CD4-positive, alpha-beta T cell treated with Interleukin-21 for 1 hour (primary cell): ENCODE measurements around the gene MPP1.
"Not testable (repeated sequence)": the region's sequence is repeated elsewhere in the genome, so short reads cannot be mapped to it uniquely, and the experiment has no call there.

ENCODE experiments used
- DNase-seq: peaks from one replicate; pipeline ENCODE4 v3.0.0-alpha.2; 2020

MPP1 gene

DNA sequence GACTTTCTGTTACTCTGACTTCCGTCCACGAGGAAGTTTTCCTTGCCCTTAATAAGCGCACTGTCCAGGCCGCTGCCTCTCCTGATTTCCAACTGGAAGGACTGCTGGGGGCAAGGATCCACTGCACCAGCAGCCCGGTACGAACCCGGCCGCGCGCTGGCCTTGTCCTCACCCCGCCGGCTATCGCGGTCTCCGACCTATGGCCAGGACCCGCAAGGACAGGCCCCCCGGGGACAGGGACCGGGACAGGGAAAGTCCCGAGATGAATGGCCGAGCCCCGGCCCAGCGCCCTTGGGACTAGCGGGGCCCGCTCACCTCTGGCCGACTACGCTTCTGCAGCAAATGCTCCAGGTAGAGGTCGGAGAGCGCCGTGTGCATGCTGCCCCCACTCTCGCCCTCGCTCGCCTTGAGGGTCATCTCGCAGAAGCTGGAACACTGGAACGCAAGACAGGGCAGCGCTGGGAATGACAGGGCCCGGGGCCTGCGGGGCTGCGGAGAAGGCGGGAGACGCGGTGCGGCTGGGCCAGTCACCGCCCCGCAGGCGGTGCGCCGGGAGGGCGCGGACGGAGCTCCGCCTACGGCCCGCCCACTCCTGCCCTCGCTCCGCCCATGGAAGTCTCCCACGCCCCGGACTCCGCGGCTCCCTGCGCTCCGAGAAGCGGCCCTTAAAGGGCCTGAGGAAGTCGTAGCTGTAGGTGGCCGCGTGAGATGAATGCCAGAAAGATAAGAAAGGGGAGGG is at the start of gene MPP1:
TSS of gene MPP1 (minus strand) at position 529 of the 739 bp plus-strand sequence. CDS start at position 417, 112 bp downstream.
- peak; percentile 79 for DNase-seq

DNA sequence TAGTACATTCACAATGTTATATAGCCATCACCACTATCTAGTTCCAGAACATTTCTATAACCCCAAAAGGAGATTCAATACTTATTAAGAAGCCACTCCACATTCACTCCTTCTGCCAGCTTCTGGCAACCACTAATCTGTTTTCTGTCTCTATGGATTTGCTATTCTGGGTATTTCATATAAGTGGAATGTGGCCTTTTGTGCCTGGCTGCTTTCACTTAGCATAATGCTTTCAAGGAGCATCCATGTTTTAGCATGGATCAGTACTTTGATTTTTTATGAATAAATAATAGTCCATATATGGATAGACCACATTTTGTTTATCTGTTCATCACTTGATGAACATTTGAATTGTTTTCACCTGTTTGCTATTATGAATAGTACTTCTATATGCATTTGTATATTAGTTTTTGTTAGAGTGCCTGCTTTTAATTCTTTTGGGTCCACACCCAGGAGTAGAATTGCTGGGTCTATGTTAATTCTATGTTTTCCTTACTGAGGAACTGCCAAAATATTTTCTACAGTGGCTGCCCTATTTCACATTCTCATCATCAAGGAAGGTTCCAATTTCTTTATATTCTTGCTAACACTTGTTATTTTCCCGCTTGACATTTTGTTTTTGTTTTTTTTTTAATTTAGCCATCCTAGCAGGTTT is 45.8 kb upstream of the MPP1 start:
- DNase-seq = no peak

GRCh38 chrX:154840856-154841255 is 35.6 kb upstream of the MPP1 start:
- DNase-seq = peak; percentile 51

GRCh38 chrX:154836163-154836562 is 30.9 kb upstream of the MPP1 start:
- DNase-seq = no peak

DNA sequence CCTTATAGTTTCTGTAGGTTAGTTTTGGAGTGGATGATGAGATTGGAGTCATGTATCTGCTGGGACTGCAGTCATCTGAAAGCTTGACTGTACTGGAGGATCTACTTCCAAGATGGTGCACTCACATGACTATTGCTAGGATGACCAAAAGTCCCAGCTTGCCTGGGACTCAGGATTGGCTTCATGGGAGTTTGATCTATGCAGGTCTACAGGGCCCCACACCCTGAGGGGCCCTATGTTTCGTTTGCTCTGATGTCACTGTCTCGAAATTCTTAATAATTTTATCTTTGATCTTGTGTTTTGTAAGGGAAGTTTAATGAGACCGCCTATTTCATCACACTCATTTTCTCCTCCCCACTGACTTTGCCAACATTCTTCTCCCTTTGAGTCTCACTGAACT is 29.3 kb upstream of the MPP1 start, which contains the start of gene SMIM9:
TSS of gene SMIM9 (minus strand) at position 101 of the 400 bp plus-strand sequence. CDS start 3,806 bp downstream, outside the sequence.
- no peak for DNase-seq

- DNase-seq = no peak
Observed at GRCh38 chrX:154833746-154834274, 28.5 kb upstream of the MPP1 start.

GRCh38 chrX:154829926-154830442 is 24.7 kb upstream of the MPP1 start:
- no peak for DNase-seq

DNA sequence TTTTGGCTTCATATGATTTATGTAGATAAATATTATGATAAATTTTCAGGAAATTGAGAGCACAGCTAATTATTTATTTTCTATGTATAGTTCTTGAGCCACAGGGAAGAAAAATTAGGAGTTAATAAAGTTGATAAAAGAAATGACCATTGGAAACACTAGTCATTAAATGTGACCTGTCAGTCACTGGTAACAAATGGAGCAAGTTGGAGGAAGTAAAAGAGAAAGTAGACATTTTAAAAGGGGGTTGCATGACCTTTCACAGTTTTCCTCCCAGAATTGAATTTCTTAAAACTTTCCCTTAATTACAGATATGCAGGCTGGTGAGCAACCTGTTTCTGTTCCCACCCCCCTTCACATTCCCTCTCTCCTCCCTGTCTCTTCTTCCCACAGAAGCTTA is 23.8 kb upstream of the MPP1 start:
- DNase-seq = no peak

GRCh38 chrX:154828016-154828408 is 22.7 kb upstream of the MPP1 start:
- DNase-seq = no peak

DNA sequence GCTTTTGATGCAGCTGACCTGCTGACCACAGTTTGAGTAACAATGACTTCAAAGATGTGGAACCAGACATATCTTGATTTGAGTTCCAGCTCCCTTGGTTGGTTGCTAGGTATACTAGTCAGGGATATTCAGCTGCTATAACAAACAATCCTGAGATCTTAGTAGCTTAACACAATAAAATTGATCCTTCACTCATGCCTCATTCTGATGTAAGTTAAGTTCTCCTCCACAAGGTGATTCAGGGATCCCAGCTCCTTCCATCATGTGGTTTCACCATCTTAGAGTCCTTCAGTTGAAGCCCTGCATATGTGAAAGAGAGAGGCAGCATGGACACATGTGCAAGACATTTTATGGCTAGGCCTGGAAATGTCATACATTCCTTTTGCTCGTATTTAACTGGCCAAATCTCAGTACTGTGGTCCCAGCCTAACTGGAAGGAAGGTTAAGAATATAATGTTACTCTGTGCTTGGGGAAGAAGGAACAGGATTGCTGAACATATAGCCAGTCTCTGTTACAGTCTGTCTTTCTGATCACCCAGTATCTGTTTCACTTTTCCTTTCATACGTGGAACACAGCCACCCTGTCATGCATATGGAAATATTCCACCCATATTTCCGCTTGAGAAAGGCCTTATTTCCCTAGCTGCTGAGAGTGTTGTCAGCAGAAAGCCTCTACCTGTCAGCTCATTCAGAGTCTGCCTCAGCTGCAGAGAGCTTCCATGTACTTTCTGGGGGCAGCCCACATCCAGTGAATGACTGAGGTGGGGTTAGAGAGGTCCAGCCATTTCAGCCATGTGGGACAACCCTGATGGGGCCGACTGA is 22.1 kb upstream of the MPP1 start:
- DNase-seq = peak; percentile 17

GRCh38 chrX:154825586-154825985 is 20.3 kb upstream of the MPP1 start:
- not testable (repeated sequence) for DNase-seq

- DNase-seq = no peak
Observed at GRCh38 chrX:154824638-154825037, 19.4 kb upstream of the MPP1 start.

DNA sequence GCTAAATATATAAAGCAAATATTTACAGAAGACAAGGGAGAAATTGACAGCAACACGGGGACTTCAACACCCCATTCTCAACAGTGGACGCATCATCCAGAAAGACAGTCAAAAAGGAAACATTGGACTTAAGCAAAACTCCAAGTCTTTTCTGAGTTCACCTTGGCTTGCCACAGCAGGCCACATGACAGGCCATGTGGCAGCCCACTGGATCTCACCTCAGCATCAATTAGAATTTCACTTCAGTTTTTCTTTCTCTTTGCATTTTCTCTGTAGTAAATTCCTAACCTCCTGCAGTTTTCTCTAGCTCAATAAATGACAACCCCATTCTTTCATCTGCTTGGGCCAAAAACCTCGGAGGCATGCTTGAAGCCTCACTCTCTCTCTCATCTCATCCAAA is 16.7 kb upstream of the MPP1 start:
- no peak for DNase-seq

- DNase-seq = no peak
Observed at GRCh38 chrX:154821523-154821922, 16.2 kb upstream of the MPP1 start.

DNA sequence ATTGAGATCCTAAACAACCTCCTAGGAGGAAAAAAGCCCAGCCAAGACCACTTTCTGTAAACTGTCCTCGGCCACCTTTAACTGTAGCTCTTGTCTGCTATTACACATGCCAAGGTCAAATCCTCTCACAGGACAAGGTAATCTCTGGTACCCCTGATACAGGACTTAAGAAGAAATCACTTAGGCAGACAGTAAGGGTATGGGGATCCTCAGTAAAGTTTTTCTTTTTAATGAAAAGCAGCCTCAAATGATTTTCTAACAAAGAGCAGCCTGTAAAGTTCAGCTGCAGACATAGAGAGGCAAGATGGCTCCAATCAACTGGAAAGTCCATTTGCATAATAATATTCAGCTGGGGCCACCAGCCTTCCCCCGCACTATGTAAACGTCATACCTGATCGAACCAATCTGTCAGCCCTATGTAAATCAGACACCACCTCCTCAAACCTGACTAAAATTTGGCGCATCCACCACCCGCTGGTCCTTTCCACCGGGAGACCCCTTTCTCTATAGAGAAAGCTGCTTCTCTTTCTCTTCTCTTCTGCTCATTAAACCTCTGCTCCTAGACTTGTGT is 14.6 kb upstream of the MPP1 start:
- no peak for DNase-seq

GRCh38 chrX:154818916-154819770 is 13.9 kb upstream of the MPP1 start:
- no peak for DNase-seq

DNA sequence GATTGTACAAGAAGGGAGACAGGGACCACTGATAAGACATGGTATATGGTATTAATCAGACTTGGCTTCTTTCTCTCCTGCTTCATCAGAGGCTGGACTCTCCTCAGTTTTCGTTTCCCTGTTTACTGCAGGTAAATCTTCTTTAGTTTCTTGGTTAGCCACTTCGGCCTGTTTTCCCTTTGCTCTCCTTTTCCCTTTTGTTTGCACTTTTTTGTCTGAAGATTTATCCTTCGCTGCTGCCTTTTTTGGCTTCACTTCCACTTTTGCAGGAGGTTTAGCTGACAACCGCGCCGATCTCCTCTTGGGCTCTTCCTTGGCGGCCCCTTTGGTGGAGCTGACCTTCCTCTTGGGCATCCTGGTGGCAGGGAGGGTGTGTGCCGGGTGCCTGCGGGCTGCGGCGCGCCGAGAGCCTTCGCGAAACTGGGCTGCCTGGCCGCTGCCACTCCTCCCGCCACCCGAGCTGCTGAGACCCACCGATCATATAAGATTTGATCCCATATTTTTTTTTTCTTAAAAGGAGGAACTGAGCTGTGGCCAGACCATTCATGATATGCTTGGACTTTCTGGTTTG is 11.8 kb upstream of the MPP1 start:
- DNase-seq = not testable (repeated sequence)

GRCh38 chrX:154816326-154816898 is 11.1 kb upstream of the MPP1 start:
- not testable (repeated sequence) for DNase-seq

DNA sequence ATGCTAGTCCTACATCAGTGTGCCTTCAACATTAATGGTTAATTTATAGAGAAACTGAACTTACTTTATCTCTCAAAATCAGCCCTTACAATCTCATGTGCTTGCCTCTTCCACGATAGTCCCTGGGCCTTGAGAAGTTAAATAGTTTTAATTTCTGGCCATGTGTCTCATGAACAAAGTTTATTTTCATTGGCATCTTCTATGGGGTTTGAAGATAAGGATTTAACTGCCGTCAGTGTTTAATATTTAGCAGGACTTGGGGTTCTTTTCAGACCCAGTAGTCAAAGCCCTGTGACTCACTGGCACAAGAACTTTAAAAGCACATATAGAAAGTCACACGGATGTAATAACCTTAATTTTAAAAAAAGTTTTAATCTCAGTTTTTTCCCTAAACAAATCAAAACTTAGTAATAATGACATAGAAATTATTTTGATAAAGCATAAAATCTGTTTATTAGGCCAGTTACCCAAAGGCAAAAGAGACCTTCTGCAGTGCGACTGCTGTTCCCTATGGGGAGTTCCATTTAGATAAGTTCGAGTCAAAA is 10.1 kb upstream of the MPP1 start:
- DNase-seq = no peak

GRCh38 chrX:154813801-154814200 is 8.5 kb upstream of the MPP1 start:
- DNase-seq = no peak
